Measurements from ENCODE around the gene KCNMB3.

Gene KCNMB3

DNA sequence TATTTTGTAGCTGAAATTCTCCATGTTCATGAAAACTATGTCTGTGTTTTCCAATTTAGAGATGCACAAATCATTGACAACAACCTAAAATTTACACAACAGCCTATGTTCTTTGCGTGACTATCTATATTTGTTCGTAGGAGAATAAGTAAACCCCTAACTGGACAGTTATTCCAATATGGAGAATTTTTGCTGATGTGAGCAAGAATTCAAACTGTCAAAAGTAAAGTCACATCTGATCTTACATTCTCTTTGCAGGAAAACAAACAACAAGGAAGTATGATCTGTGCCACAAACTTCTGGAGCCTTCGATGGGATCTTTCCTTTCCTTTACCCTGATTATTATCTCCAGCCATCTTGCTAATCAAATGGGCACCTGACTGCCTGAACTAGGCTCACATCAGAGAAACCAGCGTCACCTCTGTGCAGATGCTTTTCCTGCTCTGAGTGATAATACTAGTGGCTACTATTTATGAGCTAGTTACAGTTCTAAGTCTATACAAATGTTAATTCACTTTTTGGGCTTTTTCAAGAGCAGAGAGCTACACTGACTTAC lies 18.3 kb upstream of the KCNMB3 start:
- Histone ChIP-seq H3K4me2 (ENCODE audit: low read length) (no peak overlapping the region), H3K27ac (ENCODE audit: low read length) (no peak overlapping the region), H3K4me3 (ENCODE audit: low read length) (no peak overlapping the region), H2AFZ (ENCODE audit: low read depth, low read length) (no peak overlapping the region), H3K4me1 (ENCODE audit: low read length) (peaks cover 8% of the 10 kb centered on the region), H4K20me1 (ENCODE audit: insufficient read depth, low read length) (no peaks in the 10 kb centered on the region), H3K36me3 (replicated peaks; ENCODE audit: low read depth, low read length) (no peaks in the 10 kb centered on the region), H3K79me2 (ENCODE audit: low read length) (no peaks in the 10 kb centered on the region), H3K9me3 (ENCODE audit: insufficient read depth, low read length) (no peaks in the 10 kb centered on the region), H3K27me3 (ENCODE audit: low read depth, low read length) (no peaks in the 10 kb centered on the region; the same call in 1 of the 2 replicates), H3K9ac (ENCODE audit: low read length) (no peak overlapping the region)
- TF ChIP-seq EZH2phosphoT487 (IDR thresholded peaks at IDR 0.05; ENCODE audit: low read depth), result no peak
- TF ChIP-seq, protein P1, sequence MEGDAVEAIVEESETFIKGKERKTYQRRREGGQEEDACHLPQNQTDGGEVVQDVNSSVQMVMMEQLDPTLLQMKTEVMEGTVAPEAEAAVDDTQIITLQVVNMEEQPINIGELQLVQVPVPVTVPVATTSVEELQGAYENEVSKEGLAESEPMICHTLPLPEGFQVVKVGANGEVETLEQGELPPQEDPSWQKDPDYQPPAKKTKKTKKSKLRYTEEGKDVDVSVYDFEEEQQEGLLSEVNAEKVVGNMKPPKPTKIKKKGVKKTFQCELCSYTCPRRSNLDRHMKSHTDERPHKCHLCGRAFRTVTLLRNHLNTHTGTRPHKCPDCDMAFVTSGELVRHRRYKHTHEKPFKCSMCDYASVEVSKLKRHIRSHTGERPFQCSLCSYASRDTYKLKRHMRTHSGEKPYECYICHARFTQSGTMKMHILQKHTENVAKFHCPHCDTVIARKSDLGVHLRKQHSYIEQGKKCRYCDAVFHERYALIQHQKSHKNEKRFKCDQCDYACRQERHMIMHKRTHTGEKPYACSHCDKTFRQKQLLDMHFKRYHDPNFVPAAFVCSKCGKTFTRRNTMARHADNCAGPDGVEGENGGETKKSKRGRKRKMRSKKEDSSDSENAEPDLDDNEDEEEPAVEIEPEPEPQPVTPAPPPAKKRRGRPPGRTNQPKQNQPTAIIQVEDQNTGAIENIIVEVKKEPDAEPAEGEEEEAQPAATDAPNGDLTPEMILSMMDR (IDR thresholded peaks at IDR 0.05; ENCODE audit: low read depth, low read length), result no peak

DNA sequence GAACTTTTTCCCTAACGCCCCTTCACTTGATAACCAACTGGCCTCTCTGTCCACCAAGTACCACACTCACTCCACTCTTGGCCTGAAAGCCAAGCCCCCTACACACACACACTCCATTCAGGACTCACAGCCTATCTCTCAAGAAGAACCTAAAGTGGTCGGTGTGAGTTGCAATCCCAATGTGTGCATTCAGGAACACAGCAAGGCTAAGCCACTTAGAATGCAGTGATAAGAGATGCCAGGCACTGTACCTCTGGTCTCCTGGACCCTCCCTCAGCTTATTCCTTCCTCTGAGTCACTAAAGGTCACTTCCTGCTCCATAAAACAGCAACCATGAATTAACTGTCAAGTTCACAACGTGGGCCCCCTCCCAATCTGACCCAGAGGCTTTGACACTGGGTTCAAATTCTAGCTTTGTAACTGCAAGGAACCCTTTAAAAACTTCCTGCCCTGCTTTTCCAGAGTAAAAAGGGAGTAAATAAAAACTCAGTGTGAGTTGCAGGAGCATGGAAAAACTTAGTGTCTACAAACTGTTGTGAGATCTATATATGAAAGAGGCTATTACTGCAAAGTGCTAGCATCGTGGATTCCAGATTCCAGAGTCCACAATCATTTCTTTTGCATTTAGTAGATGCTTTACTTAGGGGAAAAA lies 17.6 kb upstream of the KCNMB3 start:
- Histone ChIP-seq H3K9me3 (ENCODE audit: insufficient read depth, low read length) (no peaks in the 10 kb centered on the region), H3K27ac (ENCODE audit: low read length) (no peak overlapping the region), H3K4me3 (ENCODE audit: low read length) (no peak overlapping the region), H3K9ac (ENCODE audit: low read length) (no peak overlapping the region), H3K4me2 (ENCODE audit: low read length) (no peak overlapping the region), H3K79me2 (ENCODE audit: low read length) (no peaks in the 10 kb centered on the region), H3K4me1 (ENCODE audit: low read length) (peaks cover 8% of the 10 kb centered on the region), H2AFZ (ENCODE audit: low read depth, low read length) (no peak overlapping the region), H4K20me1 (ENCODE audit: insufficient read depth, low read length) (no peaks in the 10 kb centered on the region), H3K36me3 (replicated peaks; ENCODE audit: low read depth, low read length) (no peaks in the 10 kb centered on the region), H3K27me3 (ENCODE audit: low read depth, low read length) (no peaks in the 10 kb centered on the region; the same call in 1 of the 2 replicates)
- TF ChIP-seq, protein P1 (IDR thresholded peaks at IDR 0.05; ENCODE audit: low read depth, low read length), result no peak

DNA sequence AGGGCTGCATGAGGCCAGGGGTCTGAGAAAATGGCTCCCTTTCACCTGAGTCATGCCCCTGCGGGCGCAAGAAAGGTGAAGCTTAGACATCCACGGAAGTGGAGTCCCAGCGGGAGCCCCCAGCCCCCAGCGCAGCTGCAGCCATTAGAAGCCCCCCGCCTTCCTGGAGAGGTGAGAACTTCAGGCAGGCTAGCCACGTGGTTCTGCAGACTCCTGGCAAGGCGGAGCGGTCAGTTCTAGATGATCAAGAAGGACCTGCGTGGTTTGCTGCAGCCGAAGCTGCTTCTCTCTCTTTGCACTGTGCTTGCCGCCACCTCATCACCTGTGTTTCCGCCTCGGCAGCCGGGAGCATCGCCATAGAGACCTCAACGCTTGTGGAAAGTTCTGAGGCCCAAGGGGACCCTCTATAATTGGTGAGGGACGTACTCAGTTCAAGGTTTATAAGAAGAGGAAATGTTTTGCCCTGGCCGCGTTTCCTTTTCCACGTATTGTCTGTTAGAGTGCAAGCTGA lies 15.8 kb upstream of the KCNMB3 start:
- Histone ChIP-seq H3K9ac (ENCODE audit: low read length) (no peak overlapping the region), H2AFZ (ENCODE audit: low read depth, low read length) (no peak overlapping the region), H3K79me2 (ENCODE audit: low read length) (no peaks in the 10 kb centered on the region), H3K4me3 (ENCODE audit: low read length) (no peak overlapping the region), H3K27ac (ENCODE audit: low read length) (no peak overlapping the region), H3K4me1 (ENCODE audit: low read length) (peaks cover 13% of the 10 kb centered on the region), H3K36me3 (replicated peaks; ENCODE audit: low read depth, low read length) (no peaks in the 10 kb centered on the region), H3K9me3 (ENCODE audit: insufficient read depth, low read length) (no peaks in the 10 kb centered on the region), H3K27me3 (ENCODE audit: low read depth, low read length) (no peaks in the 10 kb centered on the region; the same call in 1 of the 2 replicates), H4K20me1 (ENCODE audit: insufficient read depth, low read length) (no peaks in the 10 kb centered on the region), H3K4me2 (ENCODE audit: low read length) (no peak overlapping the region)
- TF ChIP-seq EZH2phosphoT487 (IDR thresholded peaks at IDR 0.05; ENCODE audit: low read depth), result no peak
- TF ChIP-seq, protein P1 (IDR thresholded peaks at IDR 0.05; ENCODE audit: low read depth, low read length), result no peak

DNA sequence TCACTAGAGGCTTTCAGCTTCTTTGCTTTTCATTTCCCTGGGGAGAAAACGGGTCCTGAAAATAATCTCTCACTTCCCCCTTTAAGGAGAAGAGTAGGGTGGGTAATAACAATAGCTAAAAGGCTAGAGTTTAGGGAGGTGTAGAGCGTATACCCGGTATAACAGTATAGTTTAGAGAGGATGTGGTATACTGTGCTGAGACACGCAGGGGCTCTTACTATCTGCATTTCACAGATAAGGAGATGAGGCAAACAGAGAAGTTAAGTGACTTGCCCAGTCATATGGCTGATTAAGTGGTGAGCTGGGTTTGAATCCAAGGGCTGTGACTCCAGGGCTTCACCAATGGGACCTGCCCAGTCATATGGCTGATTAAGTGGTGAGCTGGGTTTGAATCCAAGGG lies 15.0 kb upstream of the KCNMB3 start:
- Histone ChIP-seq H3K79me2 (ENCODE audit: low read length) (no peaks in the 10 kb centered on the region), H3K36me3 (replicated peaks; ENCODE audit: low read depth, low read length) (no peaks in the 10 kb centered on the region), H3K4me1 (ENCODE audit: low read length) (peaks cover 13% of the 10 kb centered on the region), H3K9ac (ENCODE audit: low read length) (no peak overlapping the region), H4K20me1 (ENCODE audit: insufficient read depth, low read length) (no peaks in the 10 kb centered on the region), H2AFZ (ENCODE audit: low read depth, low read length) (no peak overlapping the region), H3K4me2 (ENCODE audit: low read length) (no peak overlapping the region), H3K9me3 (ENCODE audit: insufficient read depth, low read length) (no peaks in the 10 kb centered on the region), H3K27me3 (ENCODE audit: low read depth, low read length) (no peaks in the 10 kb centered on the region; the same call in 1 of the 2 replicates), H3K27ac (ENCODE audit: low read length) (no peak overlapping the region), H3K4me3 (ENCODE audit: low read length) (no peak overlapping the region)
- TF ChIP-seq, protein P1 (IDR thresholded peaks at IDR 0.05; ENCODE audit: low read depth, low read length), result no peak
- no peak for TF ChIP-seq EZH2phosphoT487 (IDR thresholded peaks at IDR 0.05; ENCODE audit: low read depth)

Measured in OCI-LY3 (cell line).